SK-N-SH (cell line): ENCODE data around the gene TRIM43B.
"Not testable (repeated sequence)": the region's sequence is repeated elsewhere in the genome, so short reads cannot be mapped to it uniquely, and the experiment has no call there.

ENCODE experiments used
- CTCF ChIP-seq: fragments of 200-600 bp; sonication (generic); IDR thresholded peaks from 2 replicates; pipeline ENCODE4 v1.6.1; 2017; ENCODE audit warnings: antibody characterized with exemption, mild to moderate bottlenecking, moderate library complexity
- FOXM1 ChIP-seq: IDR thresholded peaks from 2 replicates; pipeline ENCODE4 v1.4.0; 2012; ENCODE audit warnings: low read depth, mild to moderate bottlenecking
- GATA2 ChIP-seq: sonication (generic); formaldehyde crosslinking; IDR thresholded peaks from 2 replicates; pipeline ENCODE4 v1.5.0; 2020; ENCODE audit warnings: mild to moderate bottlenecking, missing genetic modification reagents
- MEF2A ChIP-seq: IDR thresholded peaks from 2 replicates; pipeline ENCODE4 v1.4.0; 2012; ENCODE audit warnings: low read depth, borderline replicate concordance
- NFIC ChIP-seq: IDR thresholded peaks from 2 replicates; pipeline ENCODE4 v1.4.0; 2012; ENCODE audit warnings: borderline replicate concordance
- POLR2AphosphoS5 ChIP-seq: IDR thresholded peaks from 2 replicates; pipeline ENCODE4 v1.6.1; 2012; ENCODE audit warnings: low read depth, low read length
- RAD21 ChIP-seq: IDR thresholded peaks from 2 replicates; pipeline ENCODE4 v1.6.1; 2012; ENCODE audit warnings: mild to moderate bottlenecking, low read length
- REST ChIP-seq: IDR thresholded peaks from 2 replicates; pipeline ENCODE4 v1.6.1; 2012; ENCODE audit warnings: mild to moderate bottlenecking, low read depth, low read length, moderate library complexity
- RFX5 ChIP-seq: IDR thresholded peaks from 2 replicates; pipeline ENCODE4 v1.6.1; 2012; ENCODE audit warnings: mild to moderate bottlenecking, improper control_type of control experiment, low read length
- SIN3A ChIP-seq: IDR thresholded peaks from 2 replicates; pipeline ENCODE4 v1.6.1; 2012; ENCODE audit warnings: low read depth, mild to moderate bottlenecking, low read length, moderate library complexity, borderline replicate concordance
- TAF1 ChIP-seq: IDR thresholded peaks from 2 replicates; pipeline ENCODE4 v1.6.1; 2012; ENCODE audit warnings: low read depth, mild to moderate bottlenecking, low read length, moderate library complexity, borderline replicate concordance
- TEAD4 ChIP-seq: IDR thresholded peaks from 2 replicates; pipeline ENCODE4 v1.4.0; 2012; ENCODE audit warnings: mild to moderate bottlenecking, borderline replicate concordance; ENCODE audit not compliant: insufficient read depth
- USF2 ChIP-seq: fragments of 150-350 bp; IDR thresholded peaks from 2 replicates; pipeline ENCODE4 v1.6.1; 2017; ENCODE audit warnings: antibody characterized with exemption, low read length, low read depth, borderline replicate concordance
- TF ChIP-seq, protein P1 (sequence below): IDR thresholded peaks from 2 replicates; pipeline ENCODE4; 2012

DNA sequence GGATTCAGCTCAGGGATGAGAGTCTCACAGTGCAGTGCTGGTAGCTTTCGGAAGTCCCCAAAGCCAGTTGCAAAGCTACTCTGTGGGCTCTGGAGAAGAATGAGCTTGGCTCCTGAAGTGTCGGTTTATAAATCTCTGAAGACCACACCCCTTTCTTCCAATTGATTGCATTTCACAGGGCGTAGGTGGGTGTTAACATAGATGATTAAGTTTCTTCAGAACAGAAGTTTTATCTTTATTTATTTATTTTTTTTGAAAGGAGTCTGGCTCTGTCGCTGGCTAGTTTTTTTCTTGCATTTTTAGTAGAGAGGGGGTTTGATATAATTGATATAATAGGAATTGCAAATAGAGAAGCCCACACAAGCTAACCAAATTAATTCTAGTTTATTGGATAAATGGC lies at the start of gene TRIM43B:
- TF ChIP-seq, protein P1, sequence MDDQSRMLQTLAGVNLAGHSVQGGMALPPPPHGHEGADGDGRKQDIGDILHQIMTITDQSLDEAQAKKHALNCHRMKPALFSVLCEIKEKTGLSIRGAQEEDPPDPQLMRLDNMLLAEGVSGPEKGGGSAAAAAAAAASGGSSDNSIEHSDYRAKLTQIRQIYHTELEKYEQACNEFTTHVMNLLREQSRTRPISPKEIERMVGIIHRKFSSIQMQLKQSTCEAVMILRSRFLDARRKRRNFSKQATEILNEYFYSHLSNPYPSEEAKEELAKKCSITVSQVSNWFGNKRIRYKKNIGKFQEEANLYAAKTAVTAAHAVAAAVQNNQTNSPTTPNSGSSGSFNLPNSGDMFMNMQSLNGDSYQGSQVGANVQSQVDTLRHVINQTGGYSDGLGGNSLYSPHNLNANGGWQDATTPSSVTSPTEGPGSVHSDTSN = not testable (repeated sequence)
- not testable (repeated sequence) for TF ChIP-seq CTCF, NFIC, TEAD4, GATA2, FOXM1, RFX5, MEF2A, REST, USF2, TAF1, POLR2AphosphoS5, SIN3A, RAD21
